HEK293 (cell line): ENCODE data around the gene MTTP.

Source experiments
- CTCF ChIA-PET: fragments of 350-600 bp; formaldehyde crosslinking; extraction: SDS; loops from one replicate; lab custom pipeline; 2021; ENCODE audit warnings: antibody characterized with exemption; lab: Yijun Ruan, JAX
- POLR2A ChIA-PET: fragments of 300-600 bp; formaldehyde crosslinking; extraction: SDS; loops from one replicate; lab custom pipeline; 2020; ENCODE audit warnings: antibody characterized with exemption, inconsistent platforms; lab: Yijun Ruan, JAX
- H3K27ac ChIP-seq: fragments of 200-500 bp; sonication (Bioruptor generic); 2 replicates; pipeline ENCODE4 v1.5.1; 2014; ENCODE audit warnings: low read depth, low read length, control low read depth, inconsistent platforms; ENCODE audit errors: extremely low read depth
- H3K36me3 ChIP-seq, 2 experiments: fragments of 200-500 bp in 1 of 2; sonication (Bioruptor generic) in 1 of 2; 1 replicate in 1 of 2; 2 replicates in 1 of 2; pipeline ENCODE4 v1.5.1; 2014 to 2017; ENCODE audit warnings: inconsistent platforms in 2 of 2, low read length in 2 of 2; ENCODE audit not compliant: control insufficient read depth in 2 of 2, insufficient read depth in 1 of 2
- H3K4me1 ChIP-seq: fragments of 200-500 bp; sonication (Bioruptor generic); 2 replicates; pipeline ENCODE4 v1.5.1; 2014; ENCODE audit warnings: mild to moderate bottlenecking, low read length, inconsistent platforms; ENCODE audit not compliant: control insufficient read depth, insufficient read depth
- H3K4me3 ChIP-seq: 2 replicates; pipeline ENCODE4 v1.5.1; 2011; ENCODE audit warnings: low read depth, mild to moderate bottlenecking, control low read depth, low read length, moderate library complexity
- H3K9me3 ChIP-seq: fragments of 200-500 bp; sonication (Bioruptor generic); 2 replicates; pipeline ENCODE4 v1.5.1; 2014; ENCODE audit warnings: low read depth, low read length, inconsistent platforms; ENCODE audit not compliant: control insufficient read depth, insufficient read depth
- BCL11B ChIP-seq: fragments of 450-650 bp; formaldehyde crosslinking; IDR thresholded peaks from 2 replicates; pipeline ENCODE4 v1.5.1; 2016; ENCODE audit warnings: low read depth, missing biosample characterization, missing genetic modification characterization
- IKZF3 ChIP-seq: fragments of 450-650 bp; IDR thresholded peaks from 2 replicates; pipeline ENCODE4 v1.5.0; 2018; ENCODE audit warnings: missing biosample characterization, mild to moderate bottlenecking, missing genetic modification characterization, moderate library complexity
- MZF1 ChIP-seq: fragments of 450-650 bp; formaldehyde crosslinking; IDR thresholded peaks from 2 replicates; pipeline ENCODE4 v1.5.1; 2017; ENCODE audit warnings: missing biosample characterization, missing genetic modification characterization, borderline replicate concordance
- OSR2 ChIP-seq: fragments of 450-650 bp; formaldehyde crosslinking; IDR thresholded peaks from 2 replicates; pipeline ENCODE4 v1.5.1; 2016; ENCODE audit warnings: missing biosample characterization, missing genetic modification characterization
- PRDM1 ChIP-seq: fragments of 450-650 bp; formaldehyde crosslinking; IDR thresholded peaks from 2 replicates; pipeline ENCODE4; 2016; ENCODE audit warnings: missing biosample characterization, missing genetic modification characterization
- SALL2 ChIP-seq: fragments of 450-650 bp; formaldehyde crosslinking; IDR thresholded peaks from 2 replicates; pipeline ENCODE4 v1.5.0; 2017; ENCODE audit warnings: missing biosample characterization, mild to moderate bottlenecking, missing genetic modification characterization, borderline replicate concordance
- SCRT2 ChIP-seq: fragments of 450-650 bp; formaldehyde crosslinking; IDR thresholded peaks from 2 replicates; pipeline ENCODE4 v1.5.1; 2016; ENCODE audit warnings: missing biosample characterization, missing genetic modification characterization
- SP2 ChIP-seq: fragments of 450-650 bp; formaldehyde crosslinking; IDR thresholded peaks from 2 replicates; pipeline ENCODE4 v1.5.1; 2016; ENCODE audit warnings: missing biosample characterization, missing genetic modification characterization
- ZFHX2 ChIP-seq: fragments of 450-650 bp; formaldehyde crosslinking; conservative IDR thresholded peaks from 2 replicates; pipeline ENCODE4 v1.5.1; 2016; ENCODE audit warnings: missing biosample characterization, missing genetic modification characterization
- ZNF174 ChIP-seq: fragments of 450-650 bp; formaldehyde crosslinking; IDR thresholded peaks from 2 replicates; pipeline ENCODE4 v1.5.0; 2017; ENCODE audit warnings: missing biosample characterization, mild to moderate bottlenecking, missing genetic modification characterization
- ZNF175 ChIP-seq: fragments of 450-650 bp; formaldehyde crosslinking; IDR thresholded peaks from 2 replicates; pipeline ENCODE4 v1.5.1; 2016; ENCODE audit warnings: missing biosample characterization, missing genetic modification characterization
- ZNF184 ChIP-seq: fragments of 450-650 bp; IDR thresholded peaks from 2 replicates; pipeline ENCODE4 v1.5.1; 2018; ENCODE audit warnings: missing biosample characterization, mild to moderate bottlenecking, missing genetic modification characterization
- ZNF223 ChIP-seq: fragments of 450-650 bp; formaldehyde crosslinking; IDR thresholded peaks from 2 replicates; pipeline ENCODE4 v1.5.1; 2016; ENCODE audit warnings: missing biosample characterization, missing genetic modification characterization
- ZNF248 ChIP-seq: fragments of 450-650 bp; formaldehyde crosslinking; IDR thresholded peaks from 2 replicates; pipeline ENCODE4 v1.5.1; 2017; ENCODE audit warnings: missing biosample characterization, missing genetic modification characterization
- ZNF621 ChIP-seq: fragments of 450-650 bp; formaldehyde crosslinking; IDR thresholded peaks from 2 replicates; pipeline ENCODE4 v1.5.1; 2017; ENCODE audit warnings: missing biosample characterization, missing genetic modification characterization
- ZNF623 ChIP-seq: fragments of 450-650 bp; formaldehyde crosslinking; IDR thresholded peaks from 2 replicates; pipeline ENCODE4 v1.5.1; 2016; ENCODE audit warnings: missing biosample characterization, missing genetic modification characterization
- ZNF624 ChIP-seq: fragments of 450-650 bp; formaldehyde crosslinking; IDR thresholded peaks from 2 replicates; pipeline ENCODE4 v1.5.1; 2017; ENCODE audit warnings: missing biosample characterization, missing genetic modification characterization
- ZNF664 ChIP-seq: fragments of 450-650 bp; formaldehyde crosslinking; IDR thresholded peaks from 2 replicates; pipeline ENCODE4 v1.5.1; 2016; ENCODE audit warnings: missing biosample characterization, missing genetic modification characterization
- ZNF670 ChIP-seq: fragments of 450-650 bp; formaldehyde crosslinking; IDR thresholded peaks from 2 replicates; pipeline ENCODE4 v1.5.1; 2016; ENCODE audit warnings: missing biosample characterization, missing genetic modification characterization, low read depth
- ZNF707 ChIP-seq: fragments of 450-650 bp; formaldehyde crosslinking; IDR thresholded peaks from 2 replicates; pipeline ENCODE4 v1.5.1; 2016; ENCODE audit warnings: missing biosample characterization, missing genetic modification characterization
- ZNF777 ChIP-seq: fragments of 450-650 bp; formaldehyde crosslinking; IDR thresholded peaks from 2 replicates; pipeline ENCODE4 v1.5.1; 2017; ENCODE audit warnings: missing biosample characterization, missing genetic modification characterization, borderline replicate concordance
- ZNF791 ChIP-seq: fragments of 450-650 bp; formaldehyde crosslinking; IDR thresholded peaks from 2 replicates; pipeline ENCODE4 v1.5.1; 2016; ENCODE audit warnings: missing biosample characterization, missing genetic modification characterization
- ZSCAN23 ChIP-seq: fragments of 450-650 bp; formaldehyde crosslinking; IDR thresholded peaks from 2 replicates; pipeline ENCODE4 v1.5.1; 2016; ENCODE audit warnings: missing biosample characterization, missing genetic modification characterization
- ZSCAN5A ChIP-seq: fragments of 450-650 bp; formaldehyde crosslinking; IDR thresholded peaks from 2 replicates; pipeline ENCODE4 v1.5.1; 2016; ENCODE audit warnings: missing biosample characterization, missing genetic modification characterization
- ZXDB ChIP-seq: fragments of 450-650 bp; formaldehyde crosslinking; IDR thresholded peaks from 2 replicates; pipeline ENCODE4 v1.5.1; 2016; ENCODE audit warnings: missing biosample characterization, missing genetic modification characterization

MTTP gene

GRCh38 chr4:99649778-99650177, 75.2 kb downstream of the MTTP start:
- POLR2A ChIA-PET, result no interaction called here
- no peaks in the 10 kb centered on the region for H3K36me3 ChIP-seq
- CTCF ChIA-PET, result no interaction called here
- no peak overlapping the region for H3K27ac ChIP-seq
- TF ChIP-seq ZFHX2 (tag by site-specific recombination) (no peak), MZF1 (no peak), ZNF621 (tag by site-specific recombination) (no peak), ZNF623 (tag by site-specific recombination) (no peak), ZSCAN5A (no peak), SCRT2 (tag by site-specific recombination) (no peak)
- no peaks in the 10 kb centered on the region for H3K4me1 ChIP-seq
- no peaks in the 10 kb centered on the region for H3K9me3 ChIP-seq
- H3K4me3 ChIP-seq, result no peak overlapping the region

- no peaks in the 10 kb centered on the region for H3K9me3 ChIP-seq
- H3K4me3 ChIP-seq, result no peak overlapping the region
- no peak overlapping the region for H3K27ac ChIP-seq
- CTCF ChIA-PET, result no interaction called here
- H3K4me1 ChIP-seq, result no peaks in the 10 kb centered on the region; the same call in 1 of the 2 replicates
- H3K36me3 ChIP-seq, result no peaks in the 10 kb centered on the region
- POLR2A ChIA-PET, result no interaction called here
- TF ChIP-seq ZNF623 (tag by site-specific recombination), result no peak
- TF ChIP-seq ZXDB (tag by site-specific recombination), result no peak
- TF ChIP-seq ZNF175, result no peak
- TF ChIP-seq BCL11B, result no peak
- TF ChIP-seq ZNF248 (tag by site-specific recombination), result no peak
- no peak for TF ChIP-seq ZNF223 (tag by site-specific recombination)
- TF ChIP-seq ZNF184 (tag by site-specific recombination), result no peak
- TF ChIP-seq OSR2 (tag by site-specific recombination), result no peak
- no peak for TF ChIP-seq ZNF664 (tag by site-specific recombination)
- TF ChIP-seq SALL2, result no peak
- TF ChIP-seq ZNF791, result no peak
- TF ChIP-seq ZNF624 (tag by site-specific recombination), result no peak
- no peak for TF ChIP-seq ZNF174 (tag by site-specific recombination)
- no peak for TF ChIP-seq IKZF3 (tag by site-specific recombination)
- no peak for TF ChIP-seq ZNF777 (tag by site-specific recombination)
- no peak for TF ChIP-seq ZNF670 (tag by site-specific recombination)
- TF ChIP-seq SP2 (tag by site-specific recombination), result no peak
- no peak for TF ChIP-seq ZSCAN23
- no peak for TF ChIP-seq ZNF707 (tag by site-specific recombination)
- no peak for TF ChIP-seq PRDM1 (tag by site-specific recombination)
Observed at GRCh38 chr4:99651016-99651769, 76.6 kb downstream of the MTTP start.
